COLO829 (cell line): ENCODE results near the gene DDX31.
"Not testable (repeated sequence)": the region's sequence is repeated elsewhere in the genome, so short reads cannot be mapped to it uniquely, and the experiment has no call there.

Experiments
- DNase-seq: peaks from one replicate; pipeline ENCODE4 v3.0.0; 2012; ENCODE audit warnings: low spot score

Gene DDX31

GRCh38 chr9:132669698-132670456, at the start of gene DDX31:
TSS of gene DDX31 (minus strand) at chr9:132669983. CDS start at chr9:132669934, 49 bp downstream.
- peak; percentile 82 for DNase-seq

- not testable (repeated sequence) for DNase-seq
Observed at GRCh38 chr9:132718381-132718928, 48.7 kb upstream of the DDX31 start.

GRCh38 chr9:132717326-132717945, 47.7 kb upstream of the DDX31 start:
- no peak for DNase-seq

- DNase-seq: no peak
Observed at GRCh38 chr9:132716007-132716406, 46.2 kb upstream of the DDX31 start.

GRCh38 chr9:132712753-132713152, 43.0 kb upstream of the DDX31 start:
- DNase-seq: no peak

DNA sequence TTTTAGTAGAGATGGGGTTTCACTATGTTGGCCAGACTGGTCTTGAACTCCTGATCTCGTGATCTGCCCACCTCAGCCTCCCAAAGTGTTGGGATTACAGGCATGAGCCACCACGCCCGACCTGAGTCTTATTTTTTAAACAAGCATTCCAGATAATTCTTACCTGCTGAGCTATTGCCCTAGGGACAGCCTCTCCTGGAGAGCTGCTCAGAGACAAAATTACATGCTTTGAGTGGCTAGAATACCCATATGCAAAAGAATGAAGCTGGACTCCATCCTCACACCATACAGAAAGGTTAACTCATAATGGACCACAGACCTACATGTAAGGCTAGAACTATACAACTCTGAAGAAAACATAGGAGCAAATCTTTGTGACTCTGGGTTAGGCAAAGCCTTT, 42.1 kb upstream of the DDX31 start:
- no peak for DNase-seq

DNA sequence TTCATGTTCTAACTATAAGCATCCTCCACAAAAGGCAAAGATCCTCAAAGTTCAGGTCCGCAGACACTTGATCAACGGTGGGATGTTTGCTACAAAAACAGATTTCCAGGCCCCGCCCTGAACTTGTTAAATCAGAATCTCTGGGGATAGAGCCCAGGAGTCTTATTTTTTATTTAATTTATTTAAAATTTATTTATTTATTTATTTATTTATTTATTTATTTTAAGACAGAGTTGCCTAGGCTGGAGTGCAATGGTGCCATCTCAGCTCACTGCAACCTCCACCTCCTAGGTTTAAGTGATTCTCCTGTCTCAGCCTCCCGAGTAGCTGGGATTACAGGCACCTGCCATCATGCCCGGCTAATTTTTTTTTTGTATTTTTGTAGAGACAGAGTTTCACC, 41.4 kb upstream of the DDX31 start:
- not testable (repeated sequence) for DNase-seq

- DNase-seq: no peak
Observed at GRCh38 chr9:132710333-132710732, 40.5 kb upstream of the DDX31 start.

DNA sequence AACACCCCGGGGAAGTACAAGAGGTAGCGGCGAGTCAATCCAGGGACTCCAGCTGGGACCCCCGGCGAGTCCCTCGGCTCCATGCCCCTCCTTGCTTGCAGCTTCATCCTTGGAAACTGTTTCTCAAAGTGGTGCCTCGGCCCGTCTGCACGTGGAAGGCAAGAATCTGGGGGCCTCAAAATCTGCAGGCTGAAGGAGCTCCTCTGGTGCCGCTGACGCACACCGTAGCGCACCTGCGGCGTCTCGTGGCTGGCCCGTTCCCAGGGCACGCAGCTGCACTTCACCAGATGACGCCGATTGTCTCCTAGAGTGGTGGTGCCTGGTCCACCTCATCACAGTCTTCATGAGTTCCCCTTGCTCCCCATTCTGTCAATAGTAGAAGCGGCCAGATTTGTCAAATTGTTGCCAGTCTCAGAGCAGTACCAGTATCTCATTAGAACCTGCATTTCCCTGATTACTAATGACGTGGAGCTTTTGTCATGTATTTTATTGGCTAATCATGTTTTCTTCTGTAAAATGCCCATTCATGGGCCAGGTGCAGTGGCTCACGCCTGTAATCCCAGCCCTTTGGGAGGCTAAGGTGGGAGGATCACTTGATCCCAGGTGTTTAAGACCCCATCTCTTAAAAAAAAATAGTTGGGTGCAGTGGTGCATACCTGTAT, 39.1 kb upstream of the DDX31 start:
- DNase-seq: no peak

- no peak for DNase-seq
Observed at GRCh38 chr9:132708239-132708638, 38.5 kb upstream of the DDX31 start.

DNA sequence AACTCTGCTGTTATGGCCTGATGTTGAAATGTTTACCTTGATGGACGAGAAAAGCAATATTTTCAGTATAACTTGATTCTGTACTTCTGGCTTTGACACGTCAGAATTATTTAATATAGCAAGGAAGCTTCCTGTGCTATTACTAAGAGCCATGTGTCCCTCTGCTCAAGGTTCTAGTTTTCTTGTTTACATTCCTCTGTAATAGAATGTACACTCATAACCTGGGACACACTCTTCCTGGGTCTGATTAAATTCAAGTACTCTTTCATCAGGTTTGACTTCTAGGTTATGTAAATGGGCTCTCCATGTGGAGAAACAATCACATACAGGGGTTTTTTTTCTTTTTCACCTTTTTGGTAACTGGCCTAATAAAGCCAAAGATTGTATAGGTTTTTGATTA, 33.6 kb upstream of the DDX31 start:
- DNase-seq: no peak

- no peak for DNase-seq
Observed at GRCh38 chr9:132702254-132702653, 32.5 kb upstream of the DDX31 start.

DNA sequence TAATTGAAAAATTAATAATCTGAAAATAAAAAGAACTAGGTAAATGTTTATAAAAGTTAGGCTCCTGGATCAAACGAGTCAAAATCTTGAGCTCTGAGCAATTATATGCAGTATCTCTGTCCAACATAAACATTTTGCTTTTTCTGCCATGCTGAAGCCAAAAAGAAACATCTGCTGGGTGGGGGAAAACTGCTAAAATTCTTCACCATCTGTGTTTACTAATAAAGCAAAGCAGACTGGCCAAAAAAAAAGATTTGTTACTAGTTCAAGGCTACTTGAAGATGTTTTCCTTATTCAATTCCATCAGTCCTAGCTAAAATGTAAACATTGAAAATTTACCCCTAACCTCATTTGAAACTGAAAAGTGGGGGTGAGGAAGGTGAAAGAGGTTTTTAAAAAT, 30.2 kb upstream of the DDX31 start:
- no peak for DNase-seq

DNA sequence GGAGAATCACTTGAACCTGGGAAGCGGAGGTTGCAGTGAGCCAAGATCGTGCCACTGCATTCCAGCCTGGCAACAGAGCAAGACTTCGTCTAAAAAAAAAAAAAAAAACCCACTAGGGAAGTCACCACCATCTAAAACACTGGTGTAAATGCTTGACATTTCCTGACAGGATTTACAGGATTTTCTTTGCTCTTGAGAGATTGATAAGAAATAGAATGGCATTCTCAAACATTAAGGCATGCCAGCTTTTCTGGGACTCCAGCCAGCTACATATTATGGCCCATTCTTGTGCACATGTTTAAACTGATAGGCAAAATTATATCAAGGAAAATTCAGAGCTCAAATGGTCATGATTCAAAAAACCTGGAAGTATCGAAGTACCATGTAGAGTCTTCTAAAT, 29.2 kb upstream of the DDX31 start:
- DNase-seq: no peak

DNA sequence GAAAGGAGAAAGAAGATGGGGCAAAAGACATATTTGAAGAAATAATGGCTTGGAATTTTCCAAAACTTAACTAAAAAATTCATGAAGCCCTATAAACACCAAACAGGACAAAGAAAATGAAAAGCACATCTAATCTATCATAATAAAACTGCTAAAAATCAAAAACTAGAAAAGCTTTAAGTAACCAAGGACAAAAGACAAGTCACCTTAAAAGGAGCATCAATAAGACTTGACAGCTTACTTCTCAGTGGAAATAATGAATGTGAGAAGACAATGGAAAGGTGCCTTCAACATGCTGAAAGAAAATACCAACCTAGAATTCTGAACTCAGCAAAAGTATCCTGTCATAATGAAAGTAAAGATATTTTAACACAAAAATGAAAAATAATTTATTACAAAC, 27.4 kb upstream of the DDX31 start:
- no peak for DNase-seq

DNA sequence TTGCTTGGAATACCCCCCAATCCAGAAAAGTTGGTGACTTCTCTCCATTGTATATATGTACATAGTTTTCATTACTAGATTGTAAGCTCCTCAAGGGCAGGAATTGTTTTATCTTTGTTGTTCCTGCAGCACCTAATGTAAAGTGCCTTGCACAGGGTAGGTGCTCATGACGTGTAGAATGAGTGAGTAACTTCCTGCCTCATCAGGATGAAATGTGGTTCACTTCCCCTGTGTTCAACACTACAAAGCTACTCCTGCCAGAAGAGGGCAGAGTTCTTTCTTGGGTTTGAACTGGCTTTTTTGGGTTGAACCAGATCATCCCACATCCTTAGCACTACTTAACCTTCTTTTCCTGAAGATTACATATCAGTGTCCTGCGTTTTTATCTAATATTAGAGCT, 24.4 kb upstream of the DDX31 start:
- no peak for DNase-seq

- DNase-seq: no peak
Observed at GRCh38 chr9:132690696-132691095, 20.9 kb upstream of the DDX31 start.

DNA sequence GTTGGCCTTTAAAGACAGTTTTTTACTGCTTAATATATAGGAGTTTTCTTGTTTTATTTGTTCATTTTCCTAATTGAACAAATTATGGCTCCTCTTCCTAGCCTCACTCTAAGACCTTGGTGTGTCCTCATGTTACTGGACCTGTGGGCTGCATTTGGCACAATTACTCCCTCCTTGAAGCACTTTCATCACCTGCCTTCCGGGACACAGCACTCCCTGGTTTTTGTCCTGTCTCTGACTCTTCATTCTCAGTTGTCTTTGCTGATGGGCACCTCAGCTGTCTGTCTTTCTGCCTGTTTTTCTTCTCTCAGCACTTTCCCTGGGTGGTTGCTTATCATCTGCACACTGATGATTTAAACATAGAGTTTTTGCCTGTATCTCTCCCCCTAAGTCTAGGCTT, 14.1 kb upstream of the DDX31 start:
- DNase-seq: no peak

- no peak for DNase-seq
Observed at GRCh38 chr9:132681561-132681960, 11.8 kb upstream of the DDX31 start.

GRCh38 chr9:132679946-132680625, 10.3 kb upstream of the DDX31 start:
- DNase-seq: no peak

- no peak for DNase-seq
Observed at GRCh38 chr9:132677976-132678375, 8.2 kb upstream of the DDX31 start.

DNA sequence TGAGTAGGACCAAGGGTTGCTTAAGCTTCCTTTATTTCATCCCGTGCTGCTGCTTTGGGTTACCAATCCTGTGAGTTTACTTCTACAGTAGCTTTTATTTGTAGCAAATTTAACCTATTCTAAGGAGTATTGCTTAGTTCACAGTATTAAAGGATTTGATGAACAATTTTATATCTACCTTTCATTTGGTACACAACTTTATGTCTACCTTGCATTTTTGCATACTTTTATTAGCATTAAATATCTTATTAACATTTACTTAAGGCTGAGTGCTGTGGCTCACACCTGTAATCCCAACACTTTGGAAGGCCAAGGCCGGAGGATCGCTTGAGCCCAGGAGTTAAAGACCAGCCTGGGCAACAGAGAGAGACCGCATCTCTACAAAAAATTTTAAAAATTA, 4.7 kb upstream of the DDX31 start:
- no peak for DNase-seq
